GM21619 (cell line): Measurements from ENCODE around the gene CFAP126.
"Not testable (repeated sequence)": the region's sequence is repeated elsewhere in the genome, so short reads cannot be mapped to it uniquely, and the experiment has no call there.

Experiments
- ATAC-seq: cut with Tn5 transposase; IDR thresholded peaks from one replicate; pipeline ENCODE4 v1.9.1; 2021; ENCODE audit not compliant: unreplicated experiment

The CFAP126 gene

GRCh38 chr1:161382214-161383019 is 14.7 kb upstream of the CFAP126 start:
- no peak for ATAC-seq

GRCh38 chr1:161381707-161382106 is 14.0 kb upstream of the CFAP126 start:
- no peak for ATAC-seq

GRCh38 chr1:161379071-161379470 is 11.4 kb upstream of the CFAP126 start:
- no peak for ATAC-seq

- ATAC-seq = no peak
These were observed 10.3 kb upstream of the CFAP126 start for GRCh38 chr1:161378014-161378413.

GRCh38 chr1:161374373-161374772 is 6.7 kb upstream of the CFAP126 start:
- no peak for ATAC-seq

GRCh38 chr1:161373442-161373841 is 5.8 kb upstream of the CFAP126 start:
- ATAC-seq = no peak

- no peak for ATAC-seq
These were observed 2.5 kb downstream of the CFAP126 start for GRCh38 chr1:161365207-161365606.

- no peak for ATAC-seq
These were observed 3.3 kb downstream of the CFAP126 start for GRCh38 chr1:161364332-161364731.

- ATAC-seq = no peak
These were observed 8.4 kb downstream of the CFAP126 start for GRCh38 chr1:161359291-161359690.

GRCh38 chr1:161357073-161357472 is 10.6 kb downstream of the CFAP126 start:
- ATAC-seq = no peak

- no peak for ATAC-seq
These were observed 16.2 kb downstream of the CFAP126 start for GRCh38 chr1:161351482-161351881.

GRCh38 chr1:161350671-161351070 is 17.0 kb downstream of the CFAP126 start:
- no peak for ATAC-seq

- no peak for ATAC-seq
These were observed 24.9 kb downstream of the CFAP126 start for GRCh38 chr1:161342821-161343220.

GRCh38 chr1:161342177-161342576 is 25.5 kb downstream of the CFAP126 start:
- no peak for ATAC-seq

GRCh38 chr1:161335796-161336195 is 31.9 kb downstream of the CFAP126 start:
- no peak for ATAC-seq

- ATAC-seq = no peak
These were observed 34.5 kb downstream of the CFAP126 start for GRCh38 chr1:161333166-161333565.

- no peak for ATAC-seq
These were observed 37.3 kb downstream of the CFAP126 start for GRCh38 chr1:161330346-161330745.

GRCh38 chr1:161324020-161324419 is 43.7 kb downstream of the CFAP126 start:
- ATAC-seq = no peak

GRCh38 chr1:161315841-161316674 is 51.6 kb downstream of the CFAP126 start:
- not testable (repeated sequence) for ATAC-seq
